Measurements from ENCODE around the gene PROSER3. TPM values are rescaled to one million over a fixed set of nuclear protein-coding genes. Genes with fewer than 3 reads are reported as not detected.

The PROSER3 gene
- total and polyA plus RNA-seq, 2 of the 4 experiments (the other 2 are of a cell fraction): 5.4 to 21.8 TPM

- no peaks in the 10 kb centered on the region for H3K79me1 ChIP-seq (ENCODE audit: low read depth in 1 of 2, low read length in 2 of 2)
- no peaks in the 10 kb centered on the region for H3K36me3 ChIP-seq (ENCODE audit: control insufficient read depth, insufficient read depth, low read length)
- no peaks in the 10 kb centered on the region for H3K4me1 ChIP-seq (ENCODE audit: control insufficient read depth, insufficient read depth, low read length)
- no peak overlapping the region for H3K27ac ChIP-seq (ENCODE audit: insufficient read depth, low read length)
- no TSS peak for BruUV-seq (replicated peaks)
- no peak overlapping the region for H3K4me2 ChIP-seq (ENCODE audit: low read depth, low read length)
- no peak overlapping the region for H3K23ac ChIP-seq (ENCODE audit: low read depth, low read length)
- H4K91ac ChIP-seq (ENCODE audit: insufficient read depth, low read depth, low read length): no peak overlapping the region
- WGBS, 2 experiments (ENCODE audit: extremely low coverage in 2 of 2, insufficient read length in 1 of 2): no CpG with 5 or more reads among the region's 3 CpGs
- H3K27me3 ChIP-seq (ENCODE audit: control insufficient read depth, insufficient read depth, low read length): peaks cover 11% of the 10 kb centered on the region; the same call in 1 of the 2 replicates
- no peak overlapping the region for H2BK5ac ChIP-seq (ENCODE audit: low read depth, low read length, poor library complexity, severe bottlenecking)
- intact Hi-C loops (cut with micrococcal nuclease): no loop called here
- ChIA-PET POLR2A (ENCODE audit: unreplicated experiment) (no interaction called here), CTCF (no interaction called here)
- no peak overlapping the region for H3K14ac ChIP-seq (replicated peaks; ENCODE audit: low read depth, low read length)
- no peak overlapping the region for H4K8ac ChIP-seq (ENCODE audit: low read depth in 2 of 2, low read length in 2 of 2)
- dilution Hi-C loops (cut with HindIII; ENCODE audit: low sequenced_read_pairs, unreplicated experiment): no loop called here
- H2AK9ac ChIP-seq (replicated peaks; ENCODE audit: low read depth, low read length, poor library complexity): no peak overlapping the region
- no peaks in the 10 kb centered on the region for H3K9me1 ChIP-seq (ENCODE audit: insufficient read depth, low read length)
- ATAC-seq (ENCODE audit: low read depth): no peak
- no peak for DNase-seq
- H3K9me3 ChIP-seq (ENCODE audit: control insufficient read depth, insufficient read depth, low read length): no peaks in the 10 kb centered on the region
- H2AFZ ChIP-seq (replicated peaks; ENCODE audit: low read length, poor library complexity): no peak overlapping the region
- no peak overlapping the region for H4K5ac ChIP-seq (ENCODE audit: low read depth, low read length)
- H2AK5ac ChIP-seq (ENCODE audit: low read depth, low read length): no peak overlapping the region
- no peak overlapping the region for H3K18ac ChIP-seq (ENCODE audit: low read depth, low read length)
- H3K9ac ChIP-seq (ENCODE audit: low read depth, low read length): no peak overlapping the region
- H2BK20ac ChIP-seq (ENCODE audit: low read depth, low read length): no peak overlapping the region
- TF ChIP-seq NFE2L2 (IDR thresholded peaks at IDR 0.05; ENCODE audit: low read depth, low read length): no peak
- TF ChIP-seq RFX5 (IDR thresholded peaks at IDR 0.05; ENCODE audit: low read depth, low read length): no peak
- TF ChIP-seq BHLHE40 (IDR thresholded peaks at IDR 0.05; ENCODE audit: low read depth, low read length): no peak
- TF ChIP-seq USF2 (IDR thresholded peaks at IDR 0.05; ENCODE audit: low read depth, low read length): no peak
- TF ChIP-seq CEBPB (IDR thresholded peaks at IDR 0.05; ENCODE audit: low read depth, low read length): no peak
- TF ChIP-seq CHD1 (IDR thresholded peaks at IDR 0.05; ENCODE audit: low read depth, low read length): no peak
- no peak for TF ChIP-seq ELK1 (IDR thresholded peaks at IDR 0.05; ENCODE audit: borderline replicate concordance, low read depth, low read length)
- no peak for TF ChIP-seq RCOR1 (IDR thresholded peaks at IDR 0.05; ENCODE audit: insufficient replicate concordance, low read length)
- no peak for TF ChIP-seq CTCF (conservative IDR thresholded peaks at IDR 0.05; ENCODE audit: low read depth, low read length)
- TF ChIP-seq FOS (IDR thresholded peaks at IDR 0.05; ENCODE audit: low read depth, low read length): no peak
- no peak for TF ChIP-seq MXI1 (IDR thresholded peaks at IDR 0.05; ENCODE audit: borderline replicate concordance, low read depth, low read length)
- TF ChIP-seq SMC3 (IDR thresholded peaks at IDR 0.05; ENCODE audit: low read depth, low read length): no peak
- no peak for TF ChIP-seq MAFK (IDR thresholded peaks at IDR 0.05; ENCODE audit: low read depth, low read length)
- no peak for TF ChIP-seq MAZ (IDR thresholded peaks at IDR 0.05; ENCODE audit: borderline replicate concordance, low read depth, low read length)
- no peak for TF ChIP-seq POLR2A (IDR thresholded peaks at IDR 0.05; ENCODE audit: low read depth, low read length)
- TF ChIP-seq RAD21 (IDR thresholded peaks at IDR 0.05; ENCODE audit: low read length): no peak
- no peak overlapping the region for H3K56ac ChIP-seq (ENCODE audit: extremely low read depth, insufficient read depth, low read length)
- H2BK120ac ChIP-seq (ENCODE audit: low read depth, low read length): no peak overlapping the region
- H4K20me1 ChIP-seq (ENCODE audit: insufficient read depth, low read length): no peaks in the 10 kb centered on the region
- in situ Hi-C loops (cut with MboI; ENCODE audit: low sequenced_read_pairs): no loop called here
- H3K4ac ChIP-seq (ENCODE audit: low read depth, low read length): no peak overlapping the region
- no peak overlapping the region for H2BK15ac ChIP-seq (ENCODE audit: low read depth, low read length)
- no peak overlapping the region for H3K4me3 ChIP-seq (ENCODE audit: insufficient read depth, low read depth, low read length)
Observed at GRCh38 chr19:35818445-35818844, 60.5 kb downstream of the PROSER3 start.

Measured in IMR-90 (cell line).